Neuronal stem cell (in vitro differentiated cells): ENCODE data around the gene KRTAP19-8.

Experiments used
- DNase-seq: peaks from one replicate; pipeline ENCODE4 v3.0.0-alpha.2; 2013; ENCODE audit warnings: low spot score
- H2AFZ ChIP-seq: one replicate; pipeline ENCODE4 v1.6.1; 2013; ENCODE audit warnings: mild to moderate bottlenecking, low read length, inconsistent platforms
- H2AK5ac ChIP-seq: 2 replicates; pipeline ENCODE4 v1.6.1; 2013; ENCODE audit warnings: low read depth, mild to moderate bottlenecking, inconsistent platforms, low read length, moderate library complexity, mixed read lengths
- H2BK120ac ChIP-seq: 2 replicates; pipeline ENCODE4 v1.6.1; 2013; ENCODE audit warnings: low read depth, mild to moderate bottlenecking, inconsistent platforms, low read length, moderate library complexity, mixed read lengths
- H2BK12ac ChIP-seq: one replicate; pipeline ENCODE4 v1.6.1; 2013; ENCODE audit warnings: low read length, inconsistent platforms
- H2BK15ac ChIP-seq: 2 replicates; pipeline ENCODE4 v1.6.1; 2013; ENCODE audit warnings: mild to moderate bottlenecking, low read length, inconsistent platforms, mixed read lengths
- H2BK5ac ChIP-seq: one replicate; pipeline ENCODE4 v1.6.1; 2013; ENCODE audit warnings: inconsistent platforms, mild to moderate bottlenecking, low read length, moderate library complexity
- H3K14ac ChIP-seq: one replicate; pipeline ENCODE4 v1.6.1; 2013; ENCODE audit warnings: low read length, inconsistent platforms
- H3K18ac ChIP-seq: 2 replicates; pipeline ENCODE4 v1.6.1; 2013; ENCODE audit warnings: low read length, inconsistent platforms
- H3K23ac ChIP-seq: 2 replicates; pipeline ENCODE4 v1.6.1; 2013; ENCODE audit warnings: low read depth, mild to moderate bottlenecking, mixed read lengths, low read length, inconsistent platforms; ENCODE audit not compliant: poor library complexity
- H3K27ac ChIP-seq: replicated peaks from 3 replicates; pipeline ENCODE4 v1.5.1; 2013; ENCODE audit warnings: low read length, inconsistent platforms
- H3K27me3 ChIP-seq, 3 experiments: 2 replicates each; pipeline ENCODE4 v1.6.1; 2013; ENCODE audit warnings: low read length in 3 of 3, mild to moderate bottlenecking in 2 of 3, inconsistent platforms in 1 of 3, low read depth in 1 of 3, mixed read lengths in 1 of 3, moderate library complexity in 1 of 3; ENCODE audit not compliant: control insufficient read depth in 3 of 3, insufficient read depth in 3 of 3
- H3K36me3 ChIP-seq, 2 donors: replicated peaks in 1 of 2; 2 replicates each; pipeline ENCODE4 v1.6.1; 2013; ENCODE audit warnings: low read length in 2 of 2; ENCODE audit not compliant: control insufficient read depth in 2 of 2, insufficient read depth in 2 of 2
- H3K4ac ChIP-seq: 2 replicates; pipeline ENCODE4 v1.6.1; 2013; ENCODE audit warnings: inconsistent platforms, mild to moderate bottlenecking, low read length, moderate library complexity
- H3K4me1 ChIP-seq, 2 donors: 1 replicate in 1 of 2; 2 replicates in 1 of 2; pipeline ENCODE4 v1.6.1; 2013; ENCODE audit warnings: low read length in 2 of 2, low read depth in 1 of 2; ENCODE audit not compliant: control insufficient read depth in 2 of 2, insufficient read depth in 1 of 2
- H3K4me2 ChIP-seq: one replicate; pipeline ENCODE4 v1.6.1; 2013; ENCODE audit warnings: mild to moderate bottlenecking, low read length, inconsistent platforms; ENCODE audit not compliant: insufficient read depth, poor library complexity, severe bottlenecking
- H3K4me3 ChIP-seq, 2 donors: 2 replicates each; pipeline ENCODE4 v1.5.1; 2013; ENCODE audit warnings: low read length in 2 of 2, mild to moderate bottlenecking in 2 of 2, inconsistent platforms in 1 of 2, moderate library complexity in 1 of 2
- H3K79me1 ChIP-seq: one replicate; pipeline ENCODE4 v1.6.1; 2013; ENCODE audit warnings: low read depth, mild to moderate bottlenecking, inconsistent platforms, low read length, moderate library complexity
- H3K9ac ChIP-seq: one replicate; pipeline ENCODE4 v1.6.1; 2013; ENCODE audit warnings: mild to moderate bottlenecking, low read depth, low read length, inconsistent platforms; ENCODE audit not compliant: poor library complexity
- H3K9me3 ChIP-seq, 2 donors: replicated peaks in 1 of 2; 2 replicates each; pipeline versions ENCODE3 to v1.6.1; 2013; ENCODE audit warnings: low read length in 2 of 2, mild to moderate bottlenecking in 2 of 2, inconsistent platforms in 1 of 2, low read depth in 1 of 2, mixed read lengths in 1 of 2, moderate library complexity in 1 of 2; ENCODE audit not compliant: control insufficient read depth in 2 of 2, insufficient read depth in 1 of 2
- H4K8ac ChIP-seq: one replicate; pipeline ENCODE4 v1.6.1; 2013; ENCODE audit warnings: low read depth, mild to moderate bottlenecking, inconsistent platforms, low read length, moderate library complexity
- H4K91ac ChIP-seq: one replicate; pipeline ENCODE4 v1.6.1; 2013; ENCODE audit warnings: low read length, low read depth, mild to moderate bottlenecking, inconsistent platforms; ENCODE audit not compliant: poor library complexity
- WGBS, 2 donors: extraction: QIAGEN DNeasy Blood & Tissue Kit; methylation state at CpG; one replicate each; pipeline ENCODE4 v1.1.7; 2013; ENCODE audit warnings: missing lambda C conversion rate in 2 of 2, mixed read lengths in 1 of 2; ENCODE audit not compliant: insufficient read length in 2 of 2, insufficient replicate concordance in 1 of 2; ENCODE audit errors: extremely low coverage in 2 of 2; 5-methylcytosine and 5-hydroxymethylcytosine counted together

The KRTAP19-8 gene

DNA sequence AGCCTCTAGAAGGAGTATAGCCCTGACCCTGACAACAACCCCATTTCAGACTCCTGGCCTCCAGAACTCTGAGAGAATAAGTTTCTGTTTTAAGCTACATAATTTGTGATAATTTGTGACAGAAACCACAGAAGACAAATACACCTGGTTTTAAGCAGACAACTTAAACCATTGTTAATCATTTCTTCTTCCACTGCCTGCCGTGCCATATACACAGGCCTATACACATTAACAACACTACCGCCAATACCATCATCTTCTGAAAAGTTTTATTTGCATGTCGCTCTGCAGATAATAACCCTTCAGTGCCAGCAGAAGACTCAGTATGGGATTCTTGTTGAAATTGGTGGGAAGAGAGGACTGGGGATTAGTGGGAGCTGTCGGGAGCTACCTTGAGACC is 39.9 kb upstream of the KRTAP19-8 start:
- Histone ChIP-seq H3K4me3 (no peak overlapping the region), H3K14ac (no peak overlapping the region), H3K4me2 (no peak overlapping the region), H3K4me1 (no peaks in the 10 kb centered on the region), H3K9me3 (no peaks in the 10 kb centered on the region), H2BK12ac (no peak overlapping the region), H3K9ac (no peak overlapping the region), H2BK5ac (no peak overlapping the region), H3K23ac (no peak overlapping the region), H3K36me3 (no peaks in the 10 kb centered on the region), H3K4ac (no peak overlapping the region), H4K91ac (no peak overlapping the region), H2BK15ac (no peak overlapping the region), H3K27me3 (peaks cover 0 to 5% (median 0%) of the 10 kb centered on the region in 3 experiments), H2AK5ac (no peak overlapping the region), H3K27ac (no peak overlapping the region), H3K18ac (no peak overlapping the region), H2AFZ (no peak overlapping the region), H4K8ac (no peak overlapping the region), H3K79me1 (no peaks in the 10 kb centered on the region), H2BK120ac (no peak overlapping the region)
- no peak for DNase-seq
- WGBS, 2 donors = no CpG with 5 or more reads among the region's 4 CpGs

DNA sequence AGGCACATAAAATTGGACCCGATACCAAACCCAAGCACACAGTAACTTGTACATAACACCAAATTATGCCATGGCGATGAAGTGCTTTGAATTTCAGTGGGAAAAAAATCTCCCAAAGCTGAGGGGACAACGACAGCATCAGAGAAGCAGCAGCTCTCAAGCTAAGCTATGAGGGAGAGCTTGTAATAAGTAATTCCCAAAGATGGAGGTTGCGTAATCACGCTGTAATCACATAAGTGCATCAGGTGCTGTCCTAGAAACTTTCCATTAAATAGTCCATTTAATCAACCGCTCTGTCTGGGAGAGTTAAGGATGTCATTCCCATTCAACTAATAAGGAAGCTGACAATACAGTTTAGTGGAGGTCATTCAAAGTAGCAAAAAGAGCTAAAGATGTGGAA is 37.6 kb upstream of the KRTAP19-8 start:
- Histone ChIP-seq H3K9me3 (no peaks in the 10 kb centered on the region), H2BK5ac (no peak overlapping the region), H3K18ac (no peak overlapping the region), H3K4me2 (no peak overlapping the region), H3K27ac (no peak overlapping the region), H4K8ac (no peak overlapping the region), H2BK120ac (no peak overlapping the region), H3K9ac (no peak overlapping the region), H3K27me3 (peaks cover 0 to 5% (median 0%) of the 10 kb centered on the region in 3 experiments), H3K4ac (no peak overlapping the region), H4K91ac (no peak overlapping the region), H2BK15ac (no peak overlapping the region), H2AK5ac (no peak overlapping the region), H2BK12ac (no peak overlapping the region), H3K23ac (no peak overlapping the region), H3K36me3 (no peaks in the 10 kb centered on the region), H2AFZ (no peak overlapping the region), H3K4me3 (no peak overlapping the region), H3K14ac (no peak overlapping the region), H3K79me1 (no peaks in the 10 kb centered on the region), H3K4me1 (peaks cover 0 to 4% of the 10 kb centered on the region in 2 donors)
- WGBS, 2 donors = no CpG with 5 or more reads among the region's 6 CpGs
- no peak for DNase-seq

- Histone ChIP-seq H2BK120ac (no peak overlapping the region), H3K79me1 (no peaks in the 10 kb centered on the region), H3K14ac (no peak overlapping the region), H4K91ac (no peak overlapping the region), H2BK15ac (no peak overlapping the region), H3K23ac (no peak overlapping the region), H3K18ac (no peak overlapping the region), H3K27me3 (peaks cover 0 to 5% (median 0%) of the 10 kb centered on the region in 3 experiments), H3K4me1 (peaks cover 0 to 4% of the 10 kb centered on the region in 2 donors), H4K8ac (no peak overlapping the region), H2BK12ac (no peak overlapping the region), H2AK5ac (no peak overlapping the region), H3K4me3 (no peak overlapping the region), H2BK5ac (no peak overlapping the region), H3K36me3 (no peaks in the 10 kb centered on the region), H3K27ac (no peak overlapping the region), H3K4me2 (no peak overlapping the region), H3K9me3 (no peaks in the 10 kb centered on the region), H3K9ac (no peak overlapping the region), H3K4ac (no peak overlapping the region), H2AFZ (no peak overlapping the region)
- no CpG with 5 or more reads among the region's 4 CpGs for WGBS, 2 donors
- DNase-seq = no peak
These were observed 34.3 kb upstream of the KRTAP19-8 start for GRCh38 chr21:31072533-31072932.

GRCh38 chr21:31064803-31065202 is 26.5 kb upstream of the KRTAP19-8 start:
- H2AFZ ChIP-seq = no peak overlapping the region
- no peak overlapping the region for H4K91ac ChIP-seq
- no peak overlapping the region for H3K4me2 ChIP-seq
- H2BK15ac ChIP-seq = no peak overlapping the region
- no peak for DNase-seq
- H3K27ac ChIP-seq = no peak overlapping the region
- no peaks in the 10 kb centered on the region for H3K27me3 ChIP-seq
- H3K18ac ChIP-seq = no peak overlapping the region
- no peak overlapping the region for H3K9ac ChIP-seq
- H3K14ac ChIP-seq = no peak overlapping the region
- H2BK5ac ChIP-seq = no peak overlapping the region
- H3K23ac ChIP-seq = no peak overlapping the region
- H3K4me1 ChIP-seq = no peaks in the 10 kb centered on the region
- no peaks in the 10 kb centered on the region for H3K9me3 ChIP-seq
- H3K36me3 ChIP-seq = no peaks in the 10 kb centered on the region
- WGBS, 2 donors = no CpG with 5 or more reads among the region's 3 CpGs
- H2BK120ac ChIP-seq = no peak overlapping the region
- H2BK12ac ChIP-seq = no peak overlapping the region
- H3K79me1 ChIP-seq = no peaks in the 10 kb centered on the region
- no peak overlapping the region for H2AK5ac ChIP-seq
- no peak overlapping the region for H3K4me3 ChIP-seq
- no peak overlapping the region for H4K8ac ChIP-seq
- H3K4ac ChIP-seq = no peak overlapping the region
